Tibial nerve (tissue), 4 donors: ENCODE data around the gene ZBTB39. TPM values are rescaled to one million over a fixed set of nuclear protein-coding genes. Genes with fewer than 3 reads are reported as not detected.
"Not testable (repeated sequence)": the region's sequence is repeated elsewhere in the genome, so short reads cannot be mapped to it uniquely, and the experiment has no call there.

Experiments
- DNase-seq, 2 donors: peaks; one replicate each; pipeline ENCODE4 v3.0.0-alpha.2; 2019; ENCODE audit warnings: low spot score in 2 of 2
- H3K27ac ChIP-seq, 4 donors: fragments of 200-600 bp; sonication (generic) in 3 of 4; one replicate each; pipeline ENCODE4 v1.5.1; 2017 to 2019; ENCODE audit warnings: mild to moderate bottlenecking in 1 of 4
- H3K27me3 ChIP-seq, 2 donors: fragments of 200-600 bp; sonication (generic) in 1 of 2; one replicate each; pipeline versions ENCODE4 v1.5.1 to v1.6.0; 2017 to 2019
- H3K36me3 ChIP-seq, 3 donors: fragments of 200-600 bp; sonication (generic); one replicate each; pipeline ENCODE4 v1.5.1; 2018 to 2019
- H3K4me1 ChIP-seq, 4 donors: fragments of 200-600 bp; sonication (generic) in 3 of 4; one replicate each; pipeline ENCODE4 v1.5.1; 2017 to 2019
- H3K4me3 ChIP-seq, 4 donors: fragments of 200-600 bp; sonication (generic) in 3 of 4; one replicate each; pipeline ENCODE4 v1.5.1; 2017 to 2019; ENCODE audit warnings: mild to moderate bottlenecking in 1 of 4, moderate library complexity in 1 of 4
- H3K9me3 ChIP-seq, 4 donors: fragments of 200-600 bp; sonication (generic) in 3 of 4; one replicate each; pipeline ENCODE4 v1.5.1; 2017 to 2019
- EP300 ChIP-seq, 2 donors: sonication (generic); formaldehyde crosslinking; IDR thresholded peaks; one replicate each; pipeline ENCODE4 v1.6.1; 2017; ENCODE audit warnings: antibody characterized with exemption in 2 of 2, mild to moderate bottlenecking in 1 of 2
- POLR2A ChIP-seq, 2 donors: fragments of 450-650 bp; IDR thresholded peaks; one replicate each; pipeline ENCODE4 v1.6.1; 2017; ENCODE audit warnings: antibody characterized with exemption in 2 of 2, mild to moderate bottlenecking in 2 of 2, moderate library complexity in 2 of 2
- WGBS, 2 donors: methylation state at CpG; one replicate each; pipeline ENCODE4 v1.1.5; 2018; 5-methylcytosine and 5-hydroxymethylcytosine counted together
- total RNA-seq, 4 donors: library from RNA; depleted of rRNA; stranded (reverse); fragments of >200 nt; gene quantifications; one replicate each; pipeline ENCODE4 v1.1.0, GENCODE V29; 2016
- TF ChIP-seq, protein P1 (sequence below), 5 experiments: fragments of 200-600 bp in 3 of 5; fragments of 450-650 bp in 2 of 5; sonication (generic) in 3 of 5; IDR thresholded peaks; one replicate each; pipeline ENCODE4 v1.5.1; 2016 to 2019; ENCODE audit warnings: antibody characterized with exemption in 5 of 5, mild to moderate bottlenecking in 3 of 5, moderate library complexity in 2 of 5

ZBTB39 gene
- total RNA-seq, 4 donors from 2014 or later: 3.6 to 6.8 (median 5.4) TPM

DNA sequence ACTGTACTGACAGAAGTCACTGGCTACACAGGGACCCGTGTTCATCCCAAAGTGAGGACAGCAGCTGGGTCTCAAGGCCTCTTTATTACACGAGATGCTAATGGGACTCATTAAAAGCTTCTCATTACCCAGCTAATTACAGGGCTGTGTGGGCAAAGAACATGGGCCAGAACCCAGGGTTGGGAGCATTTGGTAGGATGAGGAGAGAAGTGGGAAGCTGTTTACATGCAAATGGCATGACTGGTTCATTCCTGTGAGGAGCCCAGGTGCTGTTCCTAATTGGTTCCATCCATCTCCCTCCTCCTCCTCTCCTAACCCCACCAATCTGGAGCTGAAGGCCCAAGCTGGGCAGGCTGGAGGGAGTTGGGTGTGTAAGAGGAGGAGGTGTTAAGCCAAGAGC, 18.9 kb upstream of the ZBTB39 start:
- WGBS, 2 donors: 59 to 65% methylated on average over 2 of the region's 2 CpGs
- Histone ChIP-seq H3K9me3 (no peaks in the 10 kb centered on the region), H3K27me3 (no peaks in the 10 kb centered on the region), H3K27ac (no peak overlapping the region), H3K36me3 (no peaks in the 10 kb centered on the region), H3K4me1 (peaks cover 0 to 7% (median 0%) of the 10 kb centered on the region in 4 donors), H3K4me3 (no peak overlapping the region)
- no peak for DNase-seq
- TF ChIP-seq EP300 (IDR thresholded peaks at IDR 0.05): no peak
- TF ChIP-seq, protein P1, sequence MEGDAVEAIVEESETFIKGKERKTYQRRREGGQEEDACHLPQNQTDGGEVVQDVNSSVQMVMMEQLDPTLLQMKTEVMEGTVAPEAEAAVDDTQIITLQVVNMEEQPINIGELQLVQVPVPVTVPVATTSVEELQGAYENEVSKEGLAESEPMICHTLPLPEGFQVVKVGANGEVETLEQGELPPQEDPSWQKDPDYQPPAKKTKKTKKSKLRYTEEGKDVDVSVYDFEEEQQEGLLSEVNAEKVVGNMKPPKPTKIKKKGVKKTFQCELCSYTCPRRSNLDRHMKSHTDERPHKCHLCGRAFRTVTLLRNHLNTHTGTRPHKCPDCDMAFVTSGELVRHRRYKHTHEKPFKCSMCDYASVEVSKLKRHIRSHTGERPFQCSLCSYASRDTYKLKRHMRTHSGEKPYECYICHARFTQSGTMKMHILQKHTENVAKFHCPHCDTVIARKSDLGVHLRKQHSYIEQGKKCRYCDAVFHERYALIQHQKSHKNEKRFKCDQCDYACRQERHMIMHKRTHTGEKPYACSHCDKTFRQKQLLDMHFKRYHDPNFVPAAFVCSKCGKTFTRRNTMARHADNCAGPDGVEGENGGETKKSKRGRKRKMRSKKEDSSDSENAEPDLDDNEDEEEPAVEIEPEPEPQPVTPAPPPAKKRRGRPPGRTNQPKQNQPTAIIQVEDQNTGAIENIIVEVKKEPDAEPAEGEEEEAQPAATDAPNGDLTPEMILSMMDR (IDR thresholded peaks at IDR 0.05): no peak
- no peak for TF ChIP-seq POLR2A (IDR thresholded peaks at IDR 0.05)

DNA sequence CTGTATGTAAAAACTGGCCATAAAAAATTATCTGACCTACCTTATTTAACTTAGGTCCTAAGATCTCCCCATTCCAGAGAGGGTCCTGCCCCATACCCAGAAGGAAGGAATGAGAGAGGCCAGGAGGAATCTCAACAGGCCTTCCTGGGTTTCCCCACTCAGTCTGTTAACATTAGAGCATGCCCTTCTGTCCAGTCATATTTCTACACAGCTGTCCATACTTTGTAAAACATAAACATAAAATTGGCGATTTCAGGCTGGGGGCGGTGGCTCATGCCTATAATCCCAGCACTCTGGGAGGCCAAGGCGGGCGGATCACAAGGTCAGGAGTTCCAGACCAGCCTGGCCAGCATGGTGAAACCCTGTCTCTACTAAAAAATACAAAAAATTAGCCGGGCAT, 16.0 kb upstream of the ZBTB39 start:
- DNase-seq, H3K4me1 ChIP-seq, H3K27ac ChIP-seq, H3K4me3 ChIP-seq, H3K36me3 ChIP-seq, H3K9me3 ChIP-seq, H3K27me3 ChIP-seq: not testable (repeated sequence)
- WGBS, 2 donors: 85 to 88% methylated on average over 5 of the region's 5 CpGs

DNA sequence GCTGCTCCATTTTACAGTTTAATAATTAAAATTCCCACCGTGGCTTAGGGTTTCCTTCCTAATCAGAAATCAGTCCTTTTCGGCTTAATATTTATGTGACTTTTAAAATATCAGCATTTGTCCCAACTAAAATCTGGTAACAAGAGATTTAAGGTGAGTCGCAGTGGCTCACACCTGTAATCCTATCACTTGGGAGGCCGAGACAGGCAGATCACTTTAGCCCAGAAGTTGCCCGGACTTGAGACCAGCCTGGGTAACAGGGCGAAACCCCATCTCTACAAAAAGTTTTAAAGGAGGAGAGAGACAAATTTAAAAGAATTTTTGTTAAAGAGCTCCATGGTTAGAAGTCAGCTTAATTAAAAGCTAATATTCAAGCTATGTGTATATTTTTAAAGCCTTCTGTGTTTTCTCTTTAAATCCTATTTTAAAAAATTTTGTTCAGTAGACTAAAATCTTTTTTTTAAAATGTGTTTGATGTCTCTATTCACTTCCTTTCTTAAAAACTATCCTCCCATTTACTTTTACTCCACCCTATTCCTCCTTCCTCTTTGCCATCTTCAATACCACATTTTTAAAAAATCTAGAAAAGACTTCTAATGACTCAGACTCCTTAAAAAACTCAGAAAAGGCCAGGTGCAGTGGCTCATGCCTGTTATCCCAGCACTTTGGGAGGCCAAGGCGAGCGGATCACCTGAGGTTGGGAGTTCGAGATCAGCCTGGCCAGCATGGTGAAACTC, 13.8 kb upstream of the ZBTB39 start:
- Histone ChIP-seq H3K4me1 (peaks cover 0 to 7% (median 0%) of the 10 kb centered on the region in 4 donors), H3K27me3 (no peaks in the 10 kb centered on the region), H3K27ac (no peak overlapping the region), H3K9me3 (no peaks in the 10 kb centered on the region), H3K4me3 (no peak overlapping the region), H3K36me3 (no peaks in the 10 kb centered on the region)
- DNase-seq: no peak
- WGBS, 2 donors: 86 to 87% methylated on average over 9 of the region's 9 CpGs
- no peak for TF ChIP-seq POLR2A (IDR thresholded peaks at IDR 0.05)
- no peak for TF ChIP-seq EP300 (IDR thresholded peaks at IDR 0.05)
- TF ChIP-seq, protein P1 (IDR thresholded peaks at IDR 0.05): no peak

DNA sequence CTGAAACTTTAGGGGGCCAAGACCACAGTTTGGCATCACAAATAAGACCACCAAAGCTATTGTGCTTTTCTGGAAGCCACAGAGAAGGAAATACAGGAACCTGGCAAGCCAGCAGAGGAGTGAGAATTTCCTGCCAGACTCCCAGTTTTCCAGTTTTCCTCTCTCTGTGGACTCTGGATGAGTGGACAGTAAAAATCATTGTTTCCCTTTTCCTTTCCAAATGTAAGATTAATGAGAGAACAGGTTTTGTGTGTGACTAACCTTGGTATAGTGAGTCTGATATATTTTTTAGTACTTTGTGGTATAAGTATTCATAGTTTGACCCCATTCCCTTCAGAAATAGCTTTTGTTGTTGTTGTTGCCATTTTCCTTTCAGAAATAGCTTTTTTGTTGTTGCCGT, 12.6 kb upstream of the ZBTB39 start:
- Histone ChIP-seq H3K9me3 (no peaks in the 10 kb centered on the region), H3K4me3 (no peak overlapping the region), H3K36me3 (no peaks in the 10 kb centered on the region), H3K4me1 (peaks cover 0 to 4% (median 0%) of the 10 kb centered on the region in 4 donors), H3K27ac (no peak overlapping the region), H3K27me3 (peaks cover 0 to 3% of the 10 kb centered on the region in 2 donors)
- no peak for DNase-seq
- TF ChIP-seq POLR2A (IDR thresholded peaks at IDR 0.05): no peak
- TF ChIP-seq, protein P1 (IDR thresholded peaks at IDR 0.05): no peak
- no peak for TF ChIP-seq EP300 (IDR thresholded peaks at IDR 0.05)
- 45 to 72% methylated on average over 1 of the region's 1 CpG for WGBS, 2 donors

DNA sequence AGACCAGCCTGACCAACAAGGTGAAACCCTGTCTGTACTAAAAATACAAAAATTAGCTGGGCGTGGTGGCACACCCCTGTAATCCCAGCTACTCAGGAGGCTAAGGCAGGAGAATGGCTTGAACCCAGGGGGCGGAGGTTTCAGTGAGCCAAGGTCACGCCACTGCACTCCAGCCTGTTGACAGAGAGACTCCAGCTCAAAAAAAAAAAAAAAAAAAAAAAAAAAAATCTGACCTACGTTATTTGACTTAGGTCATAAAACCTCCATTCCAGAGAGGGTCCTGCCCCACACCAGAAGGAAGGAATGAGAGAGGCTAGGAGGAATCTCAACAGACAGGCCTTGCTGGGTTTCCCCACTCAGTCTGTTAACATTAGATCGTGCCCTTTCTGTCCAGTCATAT, 12.0 kb upstream of the ZBTB39 start:
- H3K9me3 ChIP-seq, H3K27me3 ChIP-seq, H3K4me3 ChIP-seq, H3K36me3 ChIP-seq, DNase-seq, H3K4me1 ChIP-seq, H3K27ac ChIP-seq: not testable (repeated sequence)
- 67 to 78% methylated on average over 5 of the region's 5 CpGs for WGBS, 2 donors

DNA sequence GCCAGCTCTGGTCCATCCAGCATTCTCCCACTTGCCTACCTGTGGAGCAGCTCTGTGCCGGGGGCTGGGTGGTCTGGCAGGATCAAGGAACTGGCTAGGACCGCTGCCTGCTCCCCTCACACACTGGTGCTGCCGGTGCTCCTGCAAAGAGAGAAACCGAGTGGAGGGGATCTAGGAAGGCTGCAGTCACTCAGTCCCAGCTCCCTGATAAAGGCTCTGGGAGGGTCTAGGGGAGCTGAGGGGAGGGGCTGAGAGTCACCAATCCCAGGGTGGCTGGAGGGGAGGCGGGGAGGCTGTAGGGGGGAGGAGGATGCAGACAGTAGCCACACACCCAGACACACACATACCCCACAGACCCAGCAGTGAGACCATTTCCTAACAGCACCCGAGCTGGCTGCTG, 10.0 kb upstream of the ZBTB39 start, which contains the start of gene TAC3:
TAC3 (minus strand) TSS at position 182 of the 400 bp plus-strand sequence. CDS start 732 bp downstream, outside the sequence.
- WGBS, 2 donors: 45 to 55% methylated on average over 6 of the region's 6 CpGs
- Histone ChIP-seq H3K9me3 (no peaks in the 10 kb centered on the region), H3K36me3 (no peaks in the 10 kb centered on the region), H3K4me1 (no peaks in the 10 kb centered on the region), H3K27me3 (peaks cover 0 to 3% of the 10 kb centered on the region in 2 donors), H3K4me3 (no peak within 1 kb of the TSS), H3K27ac (no peak within 1 kb of the TSS)
- TF ChIP-seq, protein P1 (IDR thresholded peaks at IDR 0.05): no peak
- DNase-seq: no peak
